HG03060 (cell line): Measurements from ENCODE around the gene OR5D13.
A peak's percentile ranks its signal among the peaks of the same experiment; 100 is the strongest.

Experiments used
- ATAC-seq: cut with Tn5 transposase; IDR thresholded peaks from one replicate; pipeline ENCODE4 v1.9.1; 2021; ENCODE audit warnings: low read depth, moderate number of reproducible peaks; ENCODE audit not compliant: unreplicated experiment

Gene OR5D13

GRCh38 chr11:55773138-55773537, at the start of gene OR5D13:
OR5D13 (plus strand) TSS chr11:55773438; CDS start chr11:55773438, 0 bp downstream.
- no peak for ATAC-seq

GRCh38 chr11:55726715-55727324, 46.4 kb upstream of the OR5D13 start:
- no peak for ATAC-seq

DNA sequence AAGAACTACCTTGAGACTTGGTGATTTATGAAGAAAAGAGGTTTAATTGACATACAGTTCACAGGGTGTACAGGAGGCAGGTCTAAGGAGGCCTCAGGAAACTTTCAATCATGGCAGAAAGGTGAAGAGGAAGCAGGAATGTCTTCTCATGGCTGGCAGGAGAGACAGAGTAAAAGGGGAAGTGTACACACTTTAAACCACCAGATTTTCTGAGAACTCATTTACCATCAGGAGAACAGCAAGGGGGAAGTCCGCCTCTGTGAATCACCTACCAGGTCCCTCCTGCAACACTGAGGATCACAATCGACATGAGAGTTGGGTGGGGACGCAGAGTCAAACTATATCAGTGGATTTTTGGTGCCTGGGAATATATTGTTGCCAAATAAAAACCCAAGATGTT, 40.3 kb upstream of the OR5D13 start:
- peak; percentile 44 for ATAC-seq

DNA sequence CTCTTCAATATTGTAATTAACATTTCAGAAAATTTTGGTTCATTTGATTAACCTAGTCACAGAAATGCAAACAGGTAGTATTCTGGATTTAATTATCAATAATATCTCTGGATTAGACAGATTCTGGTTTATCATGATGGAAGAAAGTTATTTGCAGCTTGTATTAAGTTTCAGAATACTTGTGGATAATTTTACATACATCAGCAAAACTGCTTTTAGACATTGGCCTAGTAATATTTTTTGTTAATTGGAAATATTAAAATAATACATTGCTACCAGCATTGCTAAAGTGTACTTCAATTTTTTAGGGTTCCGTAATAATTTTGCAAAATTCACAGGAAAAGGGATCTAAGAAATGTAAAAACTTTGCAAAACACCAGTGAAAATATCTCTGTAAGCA, 18.4 kb downstream of the OR5D13 start:
- no peak for ATAC-seq

DNA sequence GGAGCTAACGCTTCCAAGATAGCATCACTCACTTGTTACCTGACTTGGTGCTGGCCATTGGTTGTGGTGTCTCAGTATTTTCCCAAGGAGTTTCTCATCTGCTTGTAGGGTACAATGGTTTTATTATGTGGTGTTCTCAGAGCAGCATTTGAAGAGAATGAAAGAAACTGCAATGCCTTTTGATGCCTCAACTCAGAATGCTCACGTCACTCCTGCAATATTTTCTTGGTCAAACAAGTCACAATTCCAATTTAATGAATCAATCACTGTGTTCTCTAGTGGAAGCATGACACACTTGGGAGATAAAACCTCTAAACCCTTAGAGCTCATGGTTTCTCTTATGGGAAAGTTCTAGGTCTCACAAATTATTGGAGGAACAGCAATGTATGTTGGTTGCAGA, 20.1 kb downstream of the OR5D13 start:
- ATAC-seq: no peak

DNA sequence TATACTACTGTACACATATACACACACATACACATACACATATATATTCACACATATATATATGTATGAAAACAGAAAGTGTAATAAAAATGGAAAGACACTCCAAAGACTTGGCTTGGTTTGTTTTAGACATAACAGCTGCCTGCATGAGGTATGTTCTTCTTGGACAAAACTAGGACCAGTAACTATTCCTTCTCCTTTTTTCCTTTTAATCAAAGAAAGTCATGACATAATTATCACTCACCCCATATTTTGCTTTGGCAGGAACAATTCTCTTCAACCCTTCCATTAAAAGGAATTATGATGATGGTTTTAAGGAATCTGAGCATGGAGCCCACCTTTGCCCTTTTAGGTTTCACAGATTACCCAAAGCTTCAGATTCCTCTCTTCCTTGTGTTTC, 22.0 kb downstream of the OR5D13 start, which contains the start of gene OR5D14:
OR5D14 (plus strand) TSS at position 301 of the 400 bp plus-strand sequence; CDS start at position 301, 0 bp downstream.
- ATAC-seq: no peak

- ATAC-seq: no peak
These were observed 33.0 kb downstream of the OR5D13 start for GRCh38 chr11:55806248-55806647.

GRCh38 chr11:55811067-55811466, 37.8 kb downstream of the OR5D13 start, which contains the start of gene OR5L1:
OR5L1 (plus strand) TSS chr11:55811367; CDS start chr11:55811467, 100 bp downstream.
- no peak for ATAC-seq

DNA sequence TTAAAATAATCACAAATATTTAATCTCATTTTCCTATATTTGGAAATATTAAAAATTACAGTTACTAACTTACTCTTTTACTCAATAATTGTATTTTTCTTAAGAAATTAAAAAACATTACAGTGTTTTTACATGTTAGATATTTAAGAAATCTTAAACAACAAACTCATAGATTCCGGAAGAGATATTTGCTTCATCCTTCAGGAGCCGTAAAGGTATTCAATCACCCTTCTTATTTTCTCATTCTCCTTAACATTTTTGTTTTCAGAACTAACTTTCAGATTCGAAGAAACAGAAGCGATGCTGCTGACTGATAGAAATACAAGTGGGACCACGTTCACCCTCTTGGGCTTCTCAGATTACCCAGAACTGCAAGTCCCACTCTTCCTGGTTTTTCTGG, 46.1 kb downstream of the OR5D13 start, which contains the start of gene OR5D18:
OR5D18 (plus strand) TSS at position 301 of the 400 bp plus-strand sequence; CDS start at position 301, 0 bp downstream.
- no peak for ATAC-seq
